Brain microvascular endothelial cell (primary cell): ENCODE data around the gene IFNA1.

Experiments
- DNase-seq: peaks from one replicate; pipeline ENCODE4 v3.0.0-alpha.2; 2020
- H3K27ac ChIP-seq: fragments of 250-450 bp; sonication (Bioruptor Pico); 2 replicates; pipeline ENCODE4 v1.5.1; 2020; ENCODE audit warnings: mild to moderate bottlenecking, moderate library complexity
- H3K27me3 ChIP-seq: fragments of 250-450 bp; sonication (Bioruptor Pico); replicated peaks from 2 replicates; pipeline ENCODE4 v1.5.1; 2020; ENCODE audit warnings: mild to moderate bottlenecking
- H3K36me3 ChIP-seq: fragments of 250-450 bp; sonication (Bioruptor Pico); replicated peaks from 2 replicates; pipeline ENCODE4 v1.5.1; 2020; ENCODE audit warnings: mild to moderate bottlenecking
- H3K4me3 ChIP-seq: 2 replicates; pipeline ENCODE4 v1.5.1; 2011; ENCODE audit warnings: low read depth, mild to moderate bottlenecking, control low read depth, low read length, moderate library complexity
- CTCF ChIP-seq: IDR thresholded peaks from 2 replicates; pipeline ENCODE4 v1.5.1; 2011; ENCODE audit warnings: low read depth, mild to moderate bottlenecking, moderate library complexity, low read length, control low read depth, inconsistent platforms; ENCODE audit errors: missing control alignments
- in situ Hi-C: cut with HindIII; loops from 2 replicates; pipeline ENCODE4 v1.10.0; 2017; ENCODE audit warnings: low sequenced_read_pairs, low pct_ligation_motif_present

IFNA1 gene

GRCh38 chr9:21452681-21453080, 12.4 kb downstream of the IFNA1 start:
- in situ Hi-C loops: no loop called here
- no peaks in the 10 kb centered on the region for H3K36me3 ChIP-seq
- no peak overlapping the region for H3K4me3 ChIP-seq
- no peak for DNase-seq
- no peaks in the 10 kb centered on the region for H3K27me3 ChIP-seq
- TF ChIP-seq CTCF: no peak
- no peak overlapping the region for H3K27ac ChIP-seq

GRCh38 chr9:21454149-21454548, 13.9 kb downstream of the IFNA1 start:
- Histone ChIP-seq H3K4me3 (no peak overlapping the region), H3K27ac (no peak overlapping the region), H3K27me3 (no peaks in the 10 kb centered on the region), H3K36me3 (no peaks in the 10 kb centered on the region)
- in situ Hi-C loops: no loop called here
- no peak for TF ChIP-seq CTCF
- DNase-seq: no peak

- Histone ChIP-seq H3K27ac (no peak overlapping the region), H3K36me3 (no peaks in the 10 kb centered on the region), H3K4me3 (no peak overlapping the region), H3K27me3 (no peaks in the 10 kb centered on the region)
- DNase-seq: peak; percentile 11
- peak; percentile 87 for TF ChIP-seq CTCF
- in situ Hi-C loops: no loop called here
Observed at GRCh38 chr9:21455320-21455719, 15.1 kb downstream of the IFNA1 start.

GRCh38 chr9:21461377-21461776, 21.1 kb downstream of the IFNA1 start:
- in situ Hi-C loops: no loop called here
- H3K4me3 ChIP-seq: no peak overlapping the region
- no peak for DNase-seq
- no peak for TF ChIP-seq CTCF
- no peaks in the 10 kb centered on the region for H3K36me3 ChIP-seq
- no peak overlapping the region for H3K27ac ChIP-seq
- H3K27me3 ChIP-seq: no peaks in the 10 kb centered on the region

GRCh38 chr9:21465138-21465537, 24.9 kb downstream of the IFNA1 start:
- no peak for TF ChIP-seq CTCF
- no peak for DNase-seq
- no peaks in the 10 kb centered on the region for H3K27me3 ChIP-seq

GRCh38 chr9:21465859-21466518, 25.8 kb downstream of the IFNA1 start:
- peak; percentile 59 for DNase-seq

More at GRCh38 chr9:21465138-21465537, 24.9 kb downstream of the IFNA1 start:
- no peak overlapping the region for H3K27ac ChIP-seq
- H3K4me3 ChIP-seq: no peak overlapping the region
- in situ Hi-C loops: no loop called here
- H3K36me3 ChIP-seq: no peaks in the 10 kb centered on the region

More at GRCh38 chr9:21465859-21466518, 25.8 kb downstream of the IFNA1 start:
- Histone ChIP-seq H3K36me3 (no peaks in the 10 kb centered on the region), H3K27me3 (no peaks in the 10 kb centered on the region), H3K27ac (no peak overlapping the region), H3K4me3 (no peak overlapping the region)
- in situ Hi-C loops: no loop called here
- TF ChIP-seq CTCF: peak; percentile 65
